Panc1 (cell line): Measurements from ENCODE around the gene THBS2. TPM values are rescaled to one million over a fixed set of nuclear protein-coding genes. Genes with fewer than 3 reads are reported as not detected.

ENCODE experiments used
- ATAC-seq: fragments of 200-7000 bp; cut with Tn5 transposase; 2 replicates; pipeline ENCODE4 v1.9.1; 2020; ENCODE audit warnings: mild to moderate bottlenecking, moderate library complexity
- BruUV-seq: library from RNA; stranded (reverse); fragments of 400-500 nt; replicated peaks from 2 replicates; lab custom pipeline; 2021; lab: Mats Ljungman, UMichigan
- CTCF ChIA-PET: fragments of 300-600 bp; sonication (Branson Sonifier 250); formaldehyde crosslinking; loops from one replicate; lab custom pipeline; 2022; ENCODE audit warnings: antibody characterized with exemption; lab: Charles Lee
- POLR2A ChIA-PET: fragments of 300-600 bp; sonication (Branson Sonifier 250); formaldehyde crosslinking; loops from one replicate; lab custom pipeline; 2022; ENCODE audit warnings: antibody characterized with exemption; lab: Charles Lee
- DNase-seq: peaks from one replicate; pipeline ENCODE4 v3.0.0-alpha.2; 2010; ENCODE audit warnings: low read depth, low spot score
- H3K27ac ChIP-seq: 2 replicates; pipeline ENCODE4 v1.5.1; 2011; ENCODE audit warnings: mild to moderate bottlenecking, low read length, inconsistent platforms
- H3K27me3 ChIP-seq: fragments of 200-500 bp; sonication (Bioruptor generic); 2 replicates; pipeline ENCODE4 v1.6.0; 2014; ENCODE audit warnings: low read length, inconsistent platforms; ENCODE audit not compliant: control insufficient read depth, insufficient read depth
- H3K36me3 ChIP-seq: fragments of 200-500 bp; sonication (Bioruptor generic); 2 replicates; pipeline ENCODE4 v1.5.1; 2014; ENCODE audit warnings: inconsistent platforms, mild to moderate bottlenecking, low read length, moderate library complexity; ENCODE audit not compliant: control insufficient read depth, insufficient read depth
- H3K4me1 ChIP-seq: 2 replicates; pipeline ENCODE4 v1.5.1; 2011; ENCODE audit warnings: inconsistent platforms, mild to moderate bottlenecking, low read length, moderate library complexity; ENCODE audit not compliant: control insufficient read depth, insufficient read depth
- H3K4me3 ChIP-seq, 2 experiments: 2 replicates each; pipeline ENCODE4 v1.5.1; 2011 to 2012; ENCODE audit warnings: low read depth in 2 of 2, low read length in 2 of 2, mild to moderate bottlenecking in 2 of 2, inconsistent platforms in 1 of 2, moderate library complexity in 1 of 2
- H3K9me3 ChIP-seq: fragments of 200-500 bp; sonication (Bioruptor generic); 2 replicates; pipeline ENCODE4 v1.5.1; 2014; ENCODE audit warnings: low read depth, mild to moderate bottlenecking, inconsistent platforms, low read length, moderate library complexity; ENCODE audit not compliant: control insufficient read depth, insufficient read depth
- CTCF ChIP-seq: fragments of 450-650 bp; IDR thresholded peaks from 2 replicates; pipeline ENCODE4 v1.5.1; 2017; ENCODE audit warnings: mild to moderate bottlenecking
- POLR2AphosphoS5 ChIP-seq: IDR thresholded peaks from 2 replicates; pipeline ENCODE4 v1.6.1; 2012; ENCODE audit warnings: mild to moderate bottlenecking, low read depth, low read length, moderate library complexity
- REST ChIP-seq, 2 experiments: IDR thresholded peaks; 2 replicates each; pipeline ENCODE4 v1.6.1; 2011 to 2012; ENCODE audit warnings: low read depth in 2 of 2, control low read depth in 1 of 2, low read length in 1 of 2, mild to moderate bottlenecking in 1 of 2, moderate library complexity in 1 of 2; ENCODE audit not compliant: insufficient read depth in 1 of 2
- SIN3A ChIP-seq: IDR thresholded peaks from 2 replicates; pipeline ENCODE4 v1.6.1; 2012; ENCODE audit warnings: low read depth, mild to moderate bottlenecking, low read length, moderate library complexity, borderline replicate concordance; ENCODE audit not compliant: insufficient read depth
- TCF7L2 ChIP-seq: IDR thresholded peaks from 2 replicates; pipeline ENCODE4 v1.6.1; 2011; ENCODE audit warnings: mild to moderate bottlenecking, low read depth, low read length, inconsistent platforms
- in situ Hi-C: cut with HindIII; loops from 2 replicates; pipeline ENCODE4 v1.10.0; 2016; ENCODE audit warnings: low sequenced_read_pairs, low pct_unique_long_range_greater_than_20kb
- intact Hi-C: fragments of 100-400 bp; cut with micrococcal nuclease; formaldehyde crosslinking; loops from one replicate; pipeline ENCODE4 v1.10.0; 2022; ENCODE audit not compliant: unreplicated experiment
- total RNA-seq: library from RNA; stranded (reverse); gene quantifications from one replicate; pipeline ENCODE4 v1.2.1, GENCODE V29; 2021; ENCODE audit not compliant: unreplicated experiment

THBS2 gene
- total RNA-seq, 1 experiment from 2014 or later, result 0.05 TPM

- ChIA-PET POLR2A (no interaction called here), CTCF (no interaction called here)
- Histone ChIP-seq H3K36me3 (no peaks in the 10 kb centered on the region), H3K4me3 (no peak overlapping the region), H3K4me1 (no peaks in the 10 kb centered on the region), H3K27ac (no peak overlapping the region), H3K9me3 (no peaks in the 10 kb centered on the region), H3K27me3 (no peaks in the 10 kb centered on the region)
- BruUV-seq, result no TSS peak
- intact Hi-C loops, result no loop called here
- DNase-seq (no peak), ATAC-seq (no peak)
- TF ChIP-seq REST (IDR thresholded peaks at IDR 0.05; ENCODE audit: insufficient read depth in 1 of 2, low read depth in 2 of 2, low read length in 1 of 2) (no peak), SIN3A (no peak), CTCF (no peak), POLR2AphosphoS5 (no peak), TCF7L2 (no peak)
- in situ Hi-C loops, result no loop called here
Observed at GRCh38 chr6:169286961-169287360, 33.3 kb upstream of the THBS2 start.

- DNase-seq (no peak), ATAC-seq (no peak)
- no peak overlapping the region for H3K4me3 ChIP-seq
- TF ChIP-seq POLR2AphosphoS5 (no peak), REST (IDR thresholded peaks at IDR 0.05; ENCODE audit: insufficient read depth in 1 of 2, low read depth in 2 of 2, low read length in 1 of 2) (no peak), SIN3A (no peak), CTCF (no peak), TCF7L2 (no peak)
- ChIA-PET POLR2A (no interaction called here), CTCF (interaction anchor here (0.6 kb wide), 1 partner anchor 1006 kb away, joined by 3 read pairs; no protein-coding TSS in a partner anchor)
- no peaks in the 10 kb centered on the region for H3K36me3 ChIP-seq
- no TSS peak for BruUV-seq
- H3K27ac ChIP-seq, result no peak overlapping the region
- no peaks in the 10 kb centered on the region for H3K4me1 ChIP-seq
- in situ Hi-C loops, result no loop called here
- intact Hi-C loops, result no loop called here
- H3K27me3 ChIP-seq, result no peaks in the 10 kb centered on the region
- H3K9me3 ChIP-seq, result no peaks in the 10 kb centered on the region
Observed at GRCh38 chr6:169285165-169285564, 31.5 kb upstream of the THBS2 start.
